Liver (tissue), 9 donors: ENCODE results near the gene TRIO. TPM values are rescaled to one million over a fixed set of nuclear protein-coding genes. Genes with fewer than 3 reads are reported as not detected.

Experiments used
- DNase-seq: peaks from one replicate; pipeline ENCODE4 v3.0.0-alpha.2; 2017; ENCODE audit warnings: low spot score
- H3K27ac ChIP-seq, 2 donors: one replicate each; pipeline ENCODE4 v1.7.0; 2013; ENCODE audit warnings: inconsistent platforms in 2 of 2, low read length in 2 of 2, control low read depth in 1 of 2, low read depth in 1 of 2, mild to moderate bottlenecking in 1 of 2
- H3K27me3 ChIP-seq, 4 donors: one replicate each; pipeline versions ENCODE4 v1.6.1 to v1.7.0; 2013; ENCODE audit warnings: low read length in 3 of 4, inconsistent platforms in 1 of 4, mild to moderate bottlenecking in 1 of 4, moderate library complexity in 1 of 4; ENCODE audit not compliant: control insufficient read depth in 4 of 4, insufficient read depth in 4 of 4
- H3K36me3 ChIP-seq, 4 donors: one replicate each; pipeline versions ENCODE4 v1.6.1 to v1.7.0; 2013; ENCODE audit warnings: low read length in 3 of 4, mild to moderate bottlenecking in 3 of 4, low read depth in 1 of 4, moderate library complexity in 1 of 4; ENCODE audit not compliant: control insufficient read depth in 4 of 4, insufficient read depth in 3 of 4
- H3K4me1 ChIP-seq, 4 donors: one replicate each; pipeline versions ENCODE4 v1.6.1 to v1.7.0; 2013; ENCODE audit warnings: low read length in 3 of 4, mild to moderate bottlenecking in 3 of 4, moderate library complexity in 1 of 4; ENCODE audit not compliant: control insufficient read depth in 4 of 4, insufficient read depth in 4 of 4
- H3K4me3 ChIP-seq, 3 donors: one replicate each; pipeline versions ENCODE4 v1.6.1 to v1.7.0; 2013; ENCODE audit warnings: low read length in 3 of 3, control low read depth in 1 of 3, low read depth in 1 of 3, mild to moderate bottlenecking in 1 of 3
- H3K9ac ChIP-seq, 2 donors: one replicate each; pipeline ENCODE4 v1.7.0; 2013; ENCODE audit warnings: low read length in 2 of 2, mild to moderate bottlenecking in 2 of 2, moderate library complexity in 2 of 2, control low read depth in 1 of 2, low read depth in 1 of 2
- H3K9me3 ChIP-seq, 4 donors: one replicate each; pipeline versions ENCODE4 v1.6.1 to v1.7.0; 2013; ENCODE audit warnings: low read length in 3 of 4; ENCODE audit not compliant: control insufficient read depth in 4 of 4
- FOXA2 ChIP-seq: IDR thresholded peaks from 2 replicates; pipeline ENCODE4 v1.6.1; 2016; ENCODE audit warnings: antibody characterized with exemption
- GABPA ChIP-seq, 2 donors: IDR thresholded peaks in 1 of 2; conservative IDR thresholded peaks in 1 of 2; 2 replicates each; pipeline ENCODE4 v1.6.1; 2016; ENCODE audit warnings: antibody characterized with exemption in 2 of 2, mild to moderate bottlenecking in 1 of 2, moderate library complexity in 1 of 2
- HNF4A ChIP-seq, 2 donors: conservative IDR thresholded peaks; 2 replicates each; pipeline ENCODE4 v1.6.1; 2016; ENCODE audit warnings: antibody characterized with exemption in 2 of 2, mild to moderate bottlenecking in 2 of 2
- HNF4G ChIP-seq: IDR thresholded peaks from 2 replicates; pipeline ENCODE4 v1.6.1; 2016; ENCODE audit warnings: antibody characterized with exemption
- JUND ChIP-seq, 2 donors: IDR thresholded peaks; 2 replicates each; pipeline ENCODE4 v1.6.1; 2016; ENCODE audit warnings: antibody characterized with exemption in 2 of 2
- NR2F2 ChIP-seq: IDR thresholded peaks from 2 replicates; pipeline ENCODE4 v1.6.1; 2016; ENCODE audit warnings: antibody characterized with exemption
- RAD21 ChIP-seq, 2 donors: IDR thresholded peaks; 2 replicates each; pipeline ENCODE4 v1.6.1; 2016; ENCODE audit warnings: antibody characterized with exemption in 2 of 2, mild to moderate bottlenecking in 2 of 2
- RXRA ChIP-seq, 2 donors: IDR thresholded peaks; 2 replicates each; pipeline ENCODE4 v1.6.1; 2017 to 2018; ENCODE audit warnings: antibody characterized with exemption in 2 of 2, mild to moderate bottlenecking in 1 of 2
- TAF1 ChIP-seq: conservative IDR thresholded peaks from 2 replicates; pipeline ENCODE4 v1.6.1; 2016; ENCODE audit warnings: antibody characterized with exemption, mild to moderate bottlenecking
- YY1 ChIP-seq: IDR thresholded peaks from 2 replicates; pipeline ENCODE4 v1.6.1; 2016; ENCODE audit warnings: antibody characterized with exemption, mild to moderate bottlenecking
- WGBS: extraction: QIAGEN DNeasy Blood & Tissue Kit; methylation state at CpG from one replicate; pipeline ENCODE4 v1.1.7; 2013; 5-methylcytosine and 5-hydroxymethylcytosine counted together
- polyA plus RNA-seq, 2 donors: library from polyadenylated mRNA; stranded (reverse) in 1 of 2; unstranded in 1 of 2; fragments of 200-250 nt in 1 of 2; fragments of >200 nt in 1 of 2; fragmentation: Nextera tagmentation in 1 of 2; extraction: Ambion mirVana in 1 of 2; gene quantifications; one replicate each; pipeline versions ENCODE4 v1.2.1 to v1.2.3, GENCODE V29; 2013 to 2015
- total RNA-seq, 2 donors: library from RNA; depleted of rRNA; stranded (reverse); fragments of >200 nt; gene quantifications; one replicate each; pipeline ENCODE4 v1.2.3, GENCODE V29; 2014
- TF ChIP-seq, protein P1 (sequence below): fragments of 150-350 bp; IDR thresholded peaks from 2 replicates; pipeline ENCODE4 v1.5.1; 2017; ENCODE audit warnings: improper control_type of control experiment, low read depth, low read length; ENCODE audit not compliant: missing input control
- TF ChIP-seq, protein P2 (sequence below): IDR thresholded peaks from 2 replicates; pipeline ENCODE4 v1.6.1; 2016; ENCODE audit warnings: antibody characterized with exemption
- TF ChIP-seq, protein P3 (sequence below): IDR thresholded peaks from 2 replicates; pipeline ENCODE4 v1.6.1; 2016; ENCODE audit warnings: antibody characterized with exemption
- TF ChIP-seq, protein P4 (sequence below): IDR thresholded peaks from 2 replicates; pipeline ENCODE4 v1.6.1; 2016; ENCODE audit warnings: antibody characterized with exemption
- donor health status: healthy.
- donor health status: healthy.
- donor health status: healthy.
- donor health status: healthy.
- donor health status: healthy.

Gene TRIO
- total and polyA plus RNA-seq, 4 donors, result 8.5 to 86.2 (median 16.0) TPM

DNA sequence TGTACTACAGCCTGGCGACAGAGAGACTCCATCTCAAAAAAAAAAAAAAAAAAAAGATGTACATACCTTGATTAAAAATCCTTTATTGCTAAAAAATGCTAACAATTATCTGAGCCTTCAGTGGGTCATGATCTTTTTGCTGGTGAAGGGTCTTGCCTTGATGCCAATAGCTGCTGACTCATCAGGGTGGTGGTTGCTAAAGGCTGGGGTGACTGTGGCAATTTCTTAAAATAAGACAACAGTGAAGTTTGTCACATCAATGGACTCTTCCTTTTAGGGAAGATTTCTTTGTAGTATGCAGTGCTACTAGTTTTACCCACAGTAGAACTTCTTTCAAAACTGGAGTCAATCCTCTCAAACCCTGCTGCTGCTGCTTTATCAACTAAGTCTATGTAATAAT is 404.5 kb downstream of the TRIO start:
- H3K9me3 ChIP-seq, result peaks cover 0 to 1% (median 0%) of the 10 kb centered on the region in 4 donors
- H3K27ac ChIP-seq, result no peak overlapping the region
- 100% methylated on average over 1 of the region's 1 CpG for WGBS

DNA sequence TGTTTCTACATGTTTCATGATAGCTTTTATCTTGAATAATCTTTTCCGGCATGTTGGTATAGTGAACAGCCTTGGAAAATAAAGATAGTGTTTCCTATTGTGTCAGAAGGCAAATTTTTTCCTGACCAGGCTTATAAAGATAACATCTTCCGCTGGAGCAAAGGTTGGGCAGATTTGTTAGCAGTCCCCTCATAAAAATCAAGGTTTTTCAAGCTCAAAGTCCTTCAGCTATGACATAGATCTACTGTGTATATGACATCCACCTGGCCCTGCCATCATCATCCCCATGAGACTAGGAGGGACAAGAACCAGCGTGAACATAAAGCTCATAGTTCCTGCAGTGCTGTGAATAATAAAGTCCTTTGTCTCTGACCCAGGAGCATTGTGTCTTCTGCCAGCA is 408.1 kb downstream of the TRIO start:
- Histone ChIP-seq H3K9ac (no peak overlapping the region), H3K27me3 (no peaks in the 10 kb centered on the region), H3K27ac (no peak overlapping the region), H3K9me3 (peaks cover 0 to 1% (median 0%) of the 10 kb centered on the region in 4 donors), H3K4me1 (no peaks in the 10 kb centered on the region), H3K36me3 (no peaks in the 10 kb centered on the region), H3K4me3 (no peak overlapping the region)
- DNase-seq, result no peak
- 73% methylated on average over 3 of the region's 3 CpGs for WGBS
- TF ChIP-seq, protein P1, sequence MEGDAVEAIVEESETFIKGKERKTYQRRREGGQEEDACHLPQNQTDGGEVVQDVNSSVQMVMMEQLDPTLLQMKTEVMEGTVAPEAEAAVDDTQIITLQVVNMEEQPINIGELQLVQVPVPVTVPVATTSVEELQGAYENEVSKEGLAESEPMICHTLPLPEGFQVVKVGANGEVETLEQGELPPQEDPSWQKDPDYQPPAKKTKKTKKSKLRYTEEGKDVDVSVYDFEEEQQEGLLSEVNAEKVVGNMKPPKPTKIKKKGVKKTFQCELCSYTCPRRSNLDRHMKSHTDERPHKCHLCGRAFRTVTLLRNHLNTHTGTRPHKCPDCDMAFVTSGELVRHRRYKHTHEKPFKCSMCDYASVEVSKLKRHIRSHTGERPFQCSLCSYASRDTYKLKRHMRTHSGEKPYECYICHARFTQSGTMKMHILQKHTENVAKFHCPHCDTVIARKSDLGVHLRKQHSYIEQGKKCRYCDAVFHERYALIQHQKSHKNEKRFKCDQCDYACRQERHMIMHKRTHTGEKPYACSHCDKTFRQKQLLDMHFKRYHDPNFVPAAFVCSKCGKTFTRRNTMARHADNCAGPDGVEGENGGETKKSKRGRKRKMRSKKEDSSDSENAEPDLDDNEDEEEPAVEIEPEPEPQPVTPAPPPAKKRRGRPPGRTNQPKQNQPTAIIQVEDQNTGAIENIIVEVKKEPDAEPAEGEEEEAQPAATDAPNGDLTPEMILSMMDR, result no peak
- TF ChIP-seq JUND (IDR thresholded peaks at IDR 0.05) (no peak), HNF4G (no peak), HNF4A (conservative IDR thresholded peaks at IDR 0.05) (no peak), NR2F2 (no peak), TAF1 (no peak), RXRA (IDR thresholded peaks at IDR 0.05) (no peak)
- TF ChIP-seq, protein P2, sequence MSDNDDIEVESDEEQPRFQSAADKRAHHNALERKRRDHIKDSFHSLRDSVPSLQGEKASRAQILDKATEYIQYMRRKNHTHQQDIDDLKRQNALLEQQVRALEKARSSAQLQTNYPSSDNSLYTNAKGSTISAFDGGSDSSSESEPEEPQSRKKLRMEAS, result no peak
- TF ChIP-seq, protein P3, sequence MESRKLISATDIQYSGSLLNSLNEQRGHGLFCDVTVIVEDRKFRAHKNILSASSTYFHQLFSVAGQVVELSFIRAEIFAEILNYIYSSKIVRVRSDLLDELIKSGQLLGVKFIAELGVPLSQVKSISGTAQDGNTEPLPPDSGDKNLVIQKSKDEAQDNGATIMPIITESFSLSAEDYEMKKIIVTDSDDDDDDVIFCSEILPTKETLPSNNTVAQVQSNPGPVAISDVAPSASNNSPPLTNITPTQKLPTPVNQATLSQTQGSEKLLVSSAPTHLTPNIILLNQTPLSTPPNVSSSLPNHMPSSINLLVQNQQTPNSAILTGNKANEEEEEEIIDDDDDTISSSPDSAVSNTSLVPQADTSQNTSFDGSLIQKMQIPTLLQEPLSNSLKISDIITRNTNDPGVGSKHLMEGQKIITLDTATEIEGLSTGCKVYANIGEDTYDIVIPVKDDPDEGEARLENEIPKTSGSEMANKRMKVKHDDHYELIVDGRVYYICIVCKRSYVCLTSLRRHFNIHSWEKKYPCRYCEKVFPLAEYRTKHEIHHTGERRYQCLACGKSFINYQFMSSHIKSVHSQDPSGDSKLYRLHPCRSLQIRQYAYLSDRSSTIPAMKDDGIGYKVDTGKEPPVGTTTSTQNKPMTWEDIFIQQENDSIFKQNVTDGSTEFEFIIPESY, result no peak

More for the DNA sequence above, 404.5 kb downstream of the TRIO start:
- H3K27me3 ChIP-seq, result peaks cover 0 to 3% (median 0%) of the 10 kb centered on the region in 4 donors
- no peak overlapping the region for H3K9ac ChIP-seq
- H3K4me1 ChIP-seq, result no peaks in the 10 kb centered on the region
- no peak overlapping the region for H3K4me3 ChIP-seq
- no peak for TF ChIP-seq JUND (IDR thresholded peaks at IDR 0.05)
- TF ChIP-seq RXRA (IDR thresholded peaks at IDR 0.05), result no peak
- TF ChIP-seq RAD21 (IDR thresholded peaks at IDR 0.05), result no peak
- no peak for TF ChIP-seq HNF4A (conservative IDR thresholded peaks at IDR 0.05)
- TF ChIP-seq, protein P4, sequence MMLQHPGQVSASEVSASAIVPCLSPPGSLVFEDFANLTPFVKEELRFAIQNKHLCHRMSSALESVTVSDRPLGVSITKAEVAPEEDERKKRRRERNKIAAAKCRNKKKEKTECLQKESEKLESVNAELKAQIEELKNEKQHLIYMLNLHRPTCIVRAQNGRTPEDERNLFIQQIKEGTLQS, result no peak
- no peak for TF ChIP-seq GABPA (IDR thresholded peaks at IDR 0.05 in 1 of 2, conservative IDR thresholded peaks at IDR 0.05 in 1 of 2)
- TF ChIP-seq, protein P2, result no peak
- no peak for TF ChIP-seq FOXA2
- no peak for TF ChIP-seq YY1
- TF ChIP-seq, protein P1, result no peak
- no peaks in the 10 kb centered on the region for H3K36me3 ChIP-seq
- DNase-seq, result no peak
